Omental fat pad (tissue), 4 donors: ENCODE measurements around the gene EPHA1. TPM values are rescaled to one million over a fixed set of nuclear protein-coding genes. Genes with fewer than 3 reads are reported as not detected.

Source experiments
- ATAC-seq: fragments of 150-250 bp; one replicate; pipeline ENCODE4 v1.9.1; 2016; ENCODE audit warnings: mild to moderate bottlenecking, moderate library complexity; ENCODE audit not compliant: low FRiP score
- DNase-seq: peaks from one replicate; pipeline ENCODE4 v3.0.0-alpha.2; 2019; ENCODE audit warnings: low spot score
- total RNA-seq, 4 donors: library from RNA; depleted of rRNA; stranded (reverse); fragments of >200 nt; gene quantifications; one replicate each; pipeline ENCODE4 v1.1.0, GENCODE V29; 2016
- TF ChIP-seq, protein P1 (sequence below), 3 donors: fragments of 450-650 bp; IDR thresholded peaks; one replicate each; pipeline ENCODE4 v1.5.1; 2016 to 2017; ENCODE audit warnings: antibody characterized with exemption in 3 of 3, mild to moderate bottlenecking in 3 of 3, moderate library complexity in 2 of 3

Gene EPHA1
- total RNA-seq, 4 donors from 2014 or later: 0.13 to 0.46 TPM; not detected in 2

GRCh38 chr7:143375298-143376034, 33.2 kb downstream of the EPHA1 start:
- ATAC-seq (no peak), DNase-seq (no peak)
- TF ChIP-seq, protein P1, sequence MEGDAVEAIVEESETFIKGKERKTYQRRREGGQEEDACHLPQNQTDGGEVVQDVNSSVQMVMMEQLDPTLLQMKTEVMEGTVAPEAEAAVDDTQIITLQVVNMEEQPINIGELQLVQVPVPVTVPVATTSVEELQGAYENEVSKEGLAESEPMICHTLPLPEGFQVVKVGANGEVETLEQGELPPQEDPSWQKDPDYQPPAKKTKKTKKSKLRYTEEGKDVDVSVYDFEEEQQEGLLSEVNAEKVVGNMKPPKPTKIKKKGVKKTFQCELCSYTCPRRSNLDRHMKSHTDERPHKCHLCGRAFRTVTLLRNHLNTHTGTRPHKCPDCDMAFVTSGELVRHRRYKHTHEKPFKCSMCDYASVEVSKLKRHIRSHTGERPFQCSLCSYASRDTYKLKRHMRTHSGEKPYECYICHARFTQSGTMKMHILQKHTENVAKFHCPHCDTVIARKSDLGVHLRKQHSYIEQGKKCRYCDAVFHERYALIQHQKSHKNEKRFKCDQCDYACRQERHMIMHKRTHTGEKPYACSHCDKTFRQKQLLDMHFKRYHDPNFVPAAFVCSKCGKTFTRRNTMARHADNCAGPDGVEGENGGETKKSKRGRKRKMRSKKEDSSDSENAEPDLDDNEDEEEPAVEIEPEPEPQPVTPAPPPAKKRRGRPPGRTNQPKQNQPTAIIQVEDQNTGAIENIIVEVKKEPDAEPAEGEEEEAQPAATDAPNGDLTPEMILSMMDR (IDR thresholded peaks at IDR 0.05): no peak

DNA sequence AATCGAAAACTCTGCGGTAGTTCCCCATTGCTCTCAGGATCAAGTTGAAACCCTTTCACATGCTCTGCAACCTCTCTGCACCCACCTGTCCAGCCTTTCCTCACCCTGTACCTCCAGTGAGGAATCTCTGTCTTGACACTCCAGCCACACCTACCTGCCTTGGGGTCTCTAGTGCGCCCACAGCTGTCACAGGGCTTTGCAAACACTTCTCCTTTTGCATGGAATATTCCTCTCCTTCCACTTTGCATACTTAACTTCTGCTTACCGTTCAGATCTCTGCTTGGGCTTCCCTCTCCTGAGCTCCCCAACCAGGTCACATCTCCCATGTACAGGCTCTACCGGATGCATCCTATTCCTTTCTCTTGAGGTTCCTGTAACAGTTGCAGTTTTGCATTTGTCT, 34.1 kb downstream of the EPHA1 start:
- no peak for DNase-seq
- no peak for ATAC-seq
- TF ChIP-seq, protein P1 (IDR thresholded peaks at IDR 0.05): no peak

DNA sequence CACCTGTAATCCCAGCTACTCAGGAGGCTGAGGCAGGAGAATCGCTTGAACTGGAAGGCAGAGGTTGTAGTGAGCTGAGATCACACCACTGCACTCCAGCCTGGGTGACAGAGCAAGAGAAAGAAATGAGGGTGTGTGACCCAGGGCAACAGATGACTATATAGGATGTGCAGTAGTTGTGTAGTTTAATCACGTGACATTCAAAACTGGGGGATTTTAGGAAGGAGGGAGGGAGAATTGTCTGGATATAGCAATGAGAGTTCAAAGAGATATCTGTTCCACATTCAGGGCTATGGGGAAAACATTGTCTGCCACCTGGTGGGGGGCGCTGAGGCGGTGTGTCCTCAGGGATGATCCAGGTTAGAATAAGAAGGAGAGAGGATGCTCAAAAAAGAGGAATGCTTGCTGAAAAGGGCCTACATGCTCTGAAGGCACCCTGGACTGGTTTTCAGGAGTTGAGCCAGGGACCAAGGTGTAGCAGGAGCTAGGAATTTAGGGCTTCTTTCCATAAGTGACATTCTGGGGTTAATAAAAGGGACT, 35.3 kb downstream of the EPHA1 start:
- no peak for ATAC-seq
- no peak for DNase-seq
- TF ChIP-seq, protein P1 (IDR thresholded peaks at IDR 0.05): no peak

DNA sequence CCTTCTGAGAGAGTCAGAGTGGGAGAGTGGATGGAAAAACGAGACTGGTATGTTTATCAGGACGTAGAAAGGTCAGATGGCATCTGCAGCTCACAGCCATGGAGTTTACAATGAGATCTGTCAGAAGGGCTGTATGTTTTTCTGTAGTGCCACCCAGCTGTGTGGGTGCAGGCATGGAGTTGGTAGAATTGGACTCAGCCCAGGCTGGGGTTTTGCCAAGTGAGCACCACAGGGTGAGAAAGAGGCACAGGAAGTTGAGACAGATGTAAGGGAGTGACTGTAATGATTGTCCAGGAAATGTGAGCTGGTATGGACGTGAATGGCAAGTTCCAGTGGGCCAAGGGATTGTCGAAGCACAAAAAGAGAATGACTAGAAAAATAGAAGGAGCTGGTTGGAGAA, 36.6 kb downstream of the EPHA1 start:
- no peak for DNase-seq
- TF ChIP-seq, protein P1 (IDR thresholded peaks at IDR 0.05): no peak
- no peak for ATAC-seq

- DNase-seq: no peak
- no peak for ATAC-seq
- TF ChIP-seq, protein P1 (IDR thresholded peaks at IDR 0.05): no peak
Observed at GRCh38 chr7:143369678-143370651, 38.7 kb downstream of the EPHA1 start.

DNA sequence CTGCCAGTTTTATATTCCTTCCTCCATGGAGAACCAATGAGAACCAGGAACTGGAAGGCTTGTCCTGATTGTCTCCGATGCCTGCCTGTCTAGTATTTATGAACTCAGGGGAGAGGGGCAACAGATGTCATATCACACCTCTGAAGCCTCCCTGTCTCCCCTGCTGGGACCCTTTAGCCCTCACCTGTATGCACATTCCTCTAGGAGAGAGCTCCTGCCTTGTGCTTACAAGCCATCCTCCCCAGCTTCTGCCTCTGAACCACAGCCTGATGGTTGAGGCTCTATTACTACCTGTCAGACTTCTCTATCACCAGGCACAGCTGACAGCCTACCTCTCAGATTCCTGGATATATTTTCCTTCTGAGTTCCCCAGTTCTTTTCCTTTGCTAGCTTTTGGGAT, 40.3 kb downstream of the EPHA1 start:
- TF ChIP-seq, protein P1 (IDR thresholded peaks at IDR 0.05): no peak
- ATAC-seq (no peak), DNase-seq (no peak)
